CD14-positive monocyte (primary cell): Measurements from ENCODE around the gene SLC26A1. TPM values are rescaled to one million over a fixed set of nuclear protein-coding genes. Genes with fewer than 3 reads are reported as not detected.

Source experiments
- DNase-seq, 3 donors: peaks; one replicate each; pipeline ENCODE4 v3.0.0-alpha.2; 2011 to 2022
- H2AFZ ChIP-seq: 2 replicates; pipeline ENCODE4 v1.6.0; 2012; ENCODE audit warnings: mild to moderate bottlenecking, low read depth, low read length, inconsistent platforms; ENCODE audit not compliant: insufficient read depth, poor library complexity, severe bottlenecking
- H3K27ac ChIP-seq, 2 donors: 1 replicate in 1 of 2; 2 replicates in 1 of 2; pipeline ENCODE4 v1.5.1; 2012 to 2013; ENCODE audit warnings: low read length in 2 of 2, control low read depth in 1 of 2, inconsistent platforms in 1 of 2, low read depth in 1 of 2, mild to moderate bottlenecking in 1 of 2
- H3K27me3 ChIP-seq, 2 donors: one replicate each; pipeline versions ENCODE4 v1.6.0 to v1.6.1; 2011 to 2013; ENCODE audit warnings: low read length in 2 of 2; ENCODE audit not compliant: control insufficient read depth in 2 of 2, insufficient read depth in 2 of 2
- H3K36me3 ChIP-seq, 2 donors: replicated peaks in 1 of 2; 1 replicate in 1 of 2; 2 replicates in 1 of 2; pipeline versions ENCODE4 v1.5.1 to v1.6.1; 2012 to 2013; ENCODE audit warnings: low read length in 2 of 2, control low read depth in 1 of 2, inconsistent platforms in 1 of 2, mild to moderate bottlenecking in 1 of 2; ENCODE audit not compliant: insufficient read depth in 2 of 2, control insufficient read depth in 1 of 2
- H3K4me1 ChIP-seq, 2 donors: 1 replicate in 1 of 2; 2 replicates in 1 of 2; pipeline versions ENCODE4 v1.5.1 to v1.6.1; 2012 to 2013; ENCODE audit warnings: low read length in 2 of 2, control low read depth in 1 of 2, inconsistent platforms in 1 of 2, mild to moderate bottlenecking in 1 of 2, moderate library complexity in 1 of 2; ENCODE audit not compliant: insufficient read depth in 2 of 2, control insufficient read depth in 1 of 2
- H3K4me2 ChIP-seq: replicated peaks from 2 replicates; pipeline ENCODE3; 2012; ENCODE audit warnings: low read length, moderate library complexity, mild to moderate bottlenecking; ENCODE audit not compliant: poor library complexity, severe bottlenecking; ENCODE audit errors: extremely low read depth
- H3K4me3 ChIP-seq, 3 experiments: fragments of 200-600 bp in 1 of 3; sonication (generic) in 1 of 3; replicated peaks in 1 of 3; 1 replicate in 2 of 3; 2 replicates in 1 of 3; pipeline ENCODE4 v1.5.1; 2011 to 2013; ENCODE audit warnings: low read length in 3 of 3, mild to moderate bottlenecking in 3 of 3, control low read depth in 2 of 3, low read depth in 2 of 3, inconsistent platforms in 1 of 3, moderate library complexity in 1 of 3
- H3K79me2 ChIP-seq: 2 replicates; pipeline ENCODE4 v1.6.0; 2012; ENCODE audit warnings: mild to moderate bottlenecking, control low read depth, inconsistent platforms, low read length, moderate library complexity; ENCODE audit not compliant: insufficient read depth
- H3K9ac ChIP-seq: 2 replicates; pipeline ENCODE4 v1.6.0; 2017; ENCODE audit warnings: low read length, mild to moderate bottlenecking; ENCODE audit not compliant: insufficient read depth, poor library complexity, severe bottlenecking
- H3K9me3 ChIP-seq, 2 donors: replicated peaks in 1 of 2; 1 replicate in 1 of 2; 2 replicates in 1 of 2; pipeline versions ENCODE4 v1.5.1 to v1.6.1; 2012 to 2013; ENCODE audit warnings: low read length in 2 of 2, control low read depth in 1 of 2; ENCODE audit not compliant: control insufficient read depth in 1 of 2, insufficient read depth in 1 of 2
- H4K20me1 ChIP-seq: 2 replicates; pipeline ENCODE4 v1.6.0; 2012; ENCODE audit warnings: mild to moderate bottlenecking, low read length, control low read depth, moderate library complexity; ENCODE audit not compliant: insufficient read depth
- H3K27ac Mint-ChIP-seq, 7 donors: one replicate each; pipeline ENCODE4 v1.8.0; 2020; ENCODE audit warnings: mild to moderate bottlenecking in 7 of 7, mixed read lengths in 7 of 7, moderate library complexity in 6 of 7, inconsistent platforms in 2 of 7
- H3K27me3 Mint-ChIP-seq, 3 donors: one replicate each; pipeline ENCODE4 v1.8.0; 2021 to 2022; ENCODE audit warnings: low read depth in 3 of 3, mild to moderate bottlenecking in 3 of 3, mixed read lengths in 3 of 3, moderate library complexity in 3 of 3, inconsistent platforms in 1 of 3
- H3K36me3 Mint-ChIP-seq, 2 donors: one replicate each; pipeline ENCODE4 v1.8.0; 2020; ENCODE audit warnings: mixed read lengths in 2 of 2, inconsistent platforms in 1 of 2, mild to moderate bottlenecking in 1 of 2
- H3K4me1 Mint-ChIP-seq: one replicate; pipeline ENCODE4 v1.8.0; 2020; ENCODE audit warnings: mild to moderate bottlenecking, mixed read lengths
- H3K4me3 Mint-ChIP-seq, 2 donors: one replicate each; pipeline ENCODE4 v1.8.0; 2020; ENCODE audit warnings: mild to moderate bottlenecking in 2 of 2, mixed read lengths in 2 of 2, moderate library complexity in 1 of 2
- H3K9me3 Mint-ChIP-seq, 7 donors: one replicate each; pipeline ENCODE4 v1.8.0; 2020 to 2022; ENCODE audit warnings: mixed read lengths in 7 of 7, mild to moderate bottlenecking in 6 of 7, moderate library complexity in 6 of 7, inconsistent platforms in 2 of 7
- CTCF ChIP-seq: fragments of 200-600 bp; IDR thresholded peaks from one replicate; pipeline ENCODE4 v1.8.0; 2022; ENCODE audit warnings: antibody characterized with exemption, mild to moderate bottlenecking
- WGBS: methylation state at CpG from one replicate; pipeline ENCODE4 v1.1.5; 2013; ENCODE audit warnings: missing lambda C conversion rate; ENCODE audit not compliant: insufficient coverage; 5-methylcytosine and 5-hydroxymethylcytosine counted together
- intact Hi-C, 2 donors: fragments of 100-400 bp; cut with micrococcal nuclease; formaldehyde crosslinking; loops; one replicate each; pipeline versions ENCODE4 v1.15.0 to v1.15.1; 2023
- polyA plus RNA-seq, 3 donors: library from polyadenylated mRNA; depleted of rRNA in 1 of 3; unstranded in 2 of 3; stranded (reverse) in 1 of 3; fragments of 300-500 nt in 2 of 3; fragments of >200 nt in 1 of 3; fragmentation: Illumina TruSeq in 2 of 3; gene quantifications; 1 replicate in 2 of 3; 2 replicates in 1 of 3; pipeline ENCODE4 v1.2.3, GENCODE V29; 2012 to 2021

The SLC26A1 gene
- polyA plus RNA-seq, 3 donors = 0.16 to 0.37 (median 0.18) TPM

GRCh38 chr4:1019729-1020470 lies 26.7 kb upstream of the SLC26A1 start:
- H3K36me3 Mint-ChIP-seq = peaks cover 0 to 2% of the 10 kb centered on the region in 2 donors
- Histone ChIP-seq H3K27me3 (no peaks in the 10 kb centered on the region), H3K36me3 (no peaks in the 10 kb centered on the region), H3K27ac (no peak overlapping the region), H3K4me2 (no peak overlapping the region), H3K4me1 (peaks cover 0 to 7% of the 10 kb centered on the region in 2 donors), H3K9me3 (no peaks in the 10 kb centered on the region), H3K4me3 (no peak overlapping the region), H4K20me1 (no peaks in the 10 kb centered on the region), H3K79me2 (no peaks in the 10 kb centered on the region), H2AFZ (no peak overlapping the region), H3K9ac (no peak overlapping the region)
- TF ChIP-seq CTCF = no peak
- peaks cover 2% of the 10 kb centered on the region for H3K4me1 Mint-ChIP-seq
- H3K9me3 Mint-ChIP-seq = peaks cover 0 to 5% (median 0%) of the 10 kb centered on the region in 7 donors
- WGBS = 99% methylated on average over 19 of the region's 23 CpGs
- DNase-seq = no peak
- H3K27me3 Mint-ChIP-seq = peaks cover 0 to 3% (median 1%) of the 10 kb centered on the region in 3 donors
- no peak overlapping the region for H3K4me3 Mint-ChIP-seq
- intact Hi-C loops = no loop called here
- peak overlapping the region in 1 of 7 donors; percentile 53 for H3K27ac Mint-ChIP-seq

- Mint-ChIP-seq H3K36me3 (peaks cover 0 to 2% of the 10 kb centered on the region in 2 donors), H3K4me1 (peaks cover 2% of the 10 kb centered on the region), H3K9me3 (peaks cover 0 to 3% (median 0%) of the 10 kb centered on the region in 7 donors), H3K27me3 (peaks cover 0 to 3% (median 1%) of the 10 kb centered on the region in 3 donors), H3K27ac (no peak overlapping the region), H3K4me3 (no peak overlapping the region)
- intact Hi-C loops = no loop called here
- H3K36me3 ChIP-seq = no peaks in the 10 kb centered on the region
- no peak overlapping the region for H2AFZ ChIP-seq
- H3K79me2 ChIP-seq = no peaks in the 10 kb centered on the region
- no peak for DNase-seq
- TF ChIP-seq CTCF = no peak
- no peak overlapping the region for H3K4me3 ChIP-seq
- H3K4me1 ChIP-seq = peaks cover 0 to 7% of the 10 kb centered on the region in 2 donors
- no peak overlapping the region for H3K27ac ChIP-seq
- WGBS = 83% methylated on average over 3 of the region's 9 CpGs
- no peak overlapping the region for H3K4me2 ChIP-seq
- no peak overlapping the region for H3K9ac ChIP-seq
- H3K27me3 ChIP-seq = no peaks in the 10 kb centered on the region
- no peaks in the 10 kb centered on the region for H3K9me3 ChIP-seq
- H4K20me1 ChIP-seq = no peaks in the 10 kb centered on the region
Observed at GRCh38 chr4:1019320-1019719, 26.1 kb upstream of the SLC26A1 start.
